NT2/D1 (cell line): ENCODE results near the gene HDHD3.

Experiments
- SUZ12 ChIP-seq: IDR thresholded peaks from 2 replicates; pipeline ENCODE4 v1.6.1; 2011; ENCODE audit not compliant: insufficient read length, insufficient read depth; ENCODE audit errors: extremely low read depth
- YY1 ChIP-seq: IDR thresholded peaks from 2 replicates; pipeline ENCODE4 v1.6.1; 2011; ENCODE audit not compliant: insufficient read length, insufficient read depth
- ZNF274 ChIP-seq: IDR thresholded peaks from 2 replicates; pipeline ENCODE4 v1.6.1; 2011; ENCODE audit warnings: mild to moderate bottlenecking, low read depth, low read length

- TF ChIP-seq YY1 (no peak), ZNF274 (no peak), SUZ12 (no peak)
Observed at GRCh38 chr9:113381909-113382411, 5.2 kb upstream of the HDHD3 start.
